HepG2 (cell line): ENCODE results near the gene CHST4. TPM values are rescaled to one million over a fixed set of nuclear protein-coding genes. Genes with fewer than 3 reads are reported as not detected.

ENCODE experiments used
- AKAP8 ChIP-seq: sonication (generic); formaldehyde crosslinking; IDR thresholded peaks from 2 replicates; pipeline ENCODE4 v1.5.1; 2020; ENCODE audit warnings: mild to moderate bottlenecking, missing genetic modification reagents
- ASH2L ChIP-seq: fragments of 300-600, 200-600 bp; sonication (generic); IDR thresholded peaks from 2 replicates; pipeline ENCODE4 v1.7.0; 2017; ENCODE audit warnings: low read depth, mild to moderate bottlenecking, moderate library complexity, mixed read lengths, low read length; ENCODE audit not compliant: insufficient read length
- CEBPG ChIP-seq: IDR thresholded peaks from 2 replicates; pipeline ENCODE4 v1.6.1; 2016
- DMTF1 ChIP-seq: sonication (generic); formaldehyde crosslinking; IDR thresholded peaks from 2 replicates; pipeline ENCODE4 v1.4.0; 2020; ENCODE audit warnings: mild to moderate bottlenecking, missing genetic modification reagents
- KLF16 ChIP-seq, 2 experiments: sonication (generic) in 1 of 2; formaldehyde crosslinking in 1 of 2; IDR thresholded peaks; 2 replicates each; pipeline versions ENCODE4 v1.6.1 to v1.8.0; 2016 to 2023; ENCODE audit warnings: missing genetic modification reagents in 2 of 2, missing compliant biosample characterization in 1 of 2
- MED1 ChIP-seq: sonication (generic); formaldehyde crosslinking; IDR thresholded peaks from 2 replicates; pipeline ENCODE4 v1.4.0; 2020; ENCODE audit warnings: missing genetic modification reagents
- MLLT10 ChIP-seq: sonication (generic); formaldehyde crosslinking; IDR thresholded peaks from 2 replicates; pipeline ENCODE4 v1.4.0; 2020; ENCODE audit warnings: missing genetic modification reagents
- NR3C1 ChIP-seq: sonication (generic); formaldehyde crosslinking; IDR thresholded peaks from 2 replicates; pipeline ENCODE4 v1.4.0; 2020; ENCODE audit warnings: missing genetic modification reagents
- ONECUT2 ChIP-seq: sonication (generic); formaldehyde crosslinking; IDR thresholded peaks from 2 replicates; pipeline ENCODE4 v1.4.0; 2020; ENCODE audit warnings: missing genetic modification reagents
- PRPF4 ChIP-seq: fragments of 200-400 bp; formaldehyde crosslinking; IDR thresholded peaks from 2 replicates; pipeline ENCODE4 v1.6.1; 2016; ENCODE audit warnings: low read length, low read depth; ENCODE audit not compliant: poor library complexity, severe bottlenecking
- SMARCE1 ChIP-seq: fragments of 450-650 bp; IDR thresholded peaks from 2 replicates; pipeline ENCODE4 v1.6.1; 2017; ENCODE audit warnings: borderline replicate concordance
- SNAI1 ChIP-seq: sonication (generic); formaldehyde crosslinking; IDR thresholded peaks from 2 replicates; pipeline ENCODE4 v1.5.0; 2020; ENCODE audit warnings: mild to moderate bottlenecking, missing genetic modification reagents, borderline replicate concordance
- SP4 ChIP-seq: sonication (generic); formaldehyde crosslinking; IDR thresholded peaks from 2 replicates; pipeline ENCODE4 v1.8.1; 2023; ENCODE audit warnings: mild to moderate bottlenecking, missing genetic modification reagents
- SRY ChIP-seq: sonication (generic); formaldehyde crosslinking; IDR thresholded peaks from 2 replicates; pipeline ENCODE4 v1.8.0; 2022; ENCODE audit warnings: mild to moderate bottlenecking, missing genetic modification reagents
- TFDP1 ChIP-seq: IDR thresholded peaks from 2 replicates; pipeline ENCODE4 v1.6.1; 2016; ENCODE audit warnings: missing compliant biosample characterization, missing genetic modification reagents, borderline replicate concordance
- TFDP2 ChIP-seq: sonication (generic); formaldehyde crosslinking; IDR thresholded peaks from 2 replicates; pipeline ENCODE4 v1.4.0; 2020; ENCODE audit warnings: missing genetic modification reagents
- THRA ChIP-seq: sonication (generic); formaldehyde crosslinking; IDR thresholded peaks from 2 replicates; pipeline ENCODE4 v1.4.0; 2020; ENCODE audit warnings: missing genetic modification reagents, borderline replicate concordance
- ZBTB3 ChIP-seq: sonication (generic); formaldehyde crosslinking; IDR thresholded peaks from 2 replicates; pipeline ENCODE4 v1.4.0; 2020; ENCODE audit warnings: low read depth, mild to moderate bottlenecking, moderate library complexity, missing genetic modification reagents, borderline replicate concordance
- ZBTB44 ChIP-seq: sonication (generic); formaldehyde crosslinking; IDR thresholded peaks from 2 replicates; pipeline ENCODE4 v1.4.0; 2020; ENCODE audit warnings: missing genetic modification reagents
- ZNF17 ChIP-seq: sonication (generic); formaldehyde crosslinking; IDR thresholded peaks from 2 replicates; pipeline ENCODE4 v1.5.0; 2020; ENCODE audit warnings: mild to moderate bottlenecking, missing genetic modification reagents
- ZNF3 ChIP-seq: IDR thresholded peaks from 2 replicates; pipeline ENCODE4 v1.7.0; 2017; ENCODE audit warnings: inconsistent platforms
- ZNF660 ChIP-seq: sonication (generic); formaldehyde crosslinking; IDR thresholded peaks from 2 replicates; pipeline ENCODE4 v1.5.1; 2020; ENCODE audit warnings: mild to moderate bottlenecking, low read depth, missing genetic modification reagents, borderline replicate concordance
- ZNF709 ChIP-seq: sonication (generic); formaldehyde crosslinking; IDR thresholded peaks from 2 replicates; pipeline ENCODE4 v1.5.0; 2020; ENCODE audit warnings: mild to moderate bottlenecking, missing genetic modification reagents
- ZZZ3 ChIP-seq: sonication (generic); formaldehyde crosslinking; IDR thresholded peaks from 2 replicates; pipeline ENCODE4 v1.4.0; 2020; ENCODE audit warnings: missing genetic modification reagents, mild to moderate bottlenecking, borderline replicate concordance
- polyA plus RNA-seq, 8 experiments: library from polyadenylated mRNA; depleted of rRNA in 3 of 8; stranded (reverse) in 7 of 8; unstranded in 1 of 8; fragments of >200 nt; fragmentation: Illumina TruSeq in 4 of 8; extraction: Trizol in 4 of 8; gene quantifications; 2 replicates each; pipeline versions ENCODE4 v1.2.1 to v1.2.3, GENCODE V29; 2011 to 2016; ENCODE audit warnings: low read depth in 4 of 8, missing spikeins in 1 of 8, mixed read lengths in 1 of 8; ENCODE audit not compliant: insufficient read depth in 1 of 8
- total RNA-seq, 5 experiments: library from RNA; depleted of rRNA; stranded (reverse); fragments of >200 nt; fragmentation: Illumina TruSeq; extraction: Trizol; gene quantifications; 2 replicates each; pipeline ENCODE4 v1.2.3, GENCODE V29; 2016; ENCODE audit warnings: low read depth in 1 of 5

Gene CHST4
- total and polyA plus RNA-seq, 2 of the 13 experiments (the other 11 are each of a cell fraction or from before 2014, with no cell fraction given): not detected

GRCh38 chr16:71557954-71558582 lies 31.8 kb downstream of the CHST4 start (continued):
- TF ChIP-seq DMTF1 (CRISPR knock-in tag) (no peak), AKAP8 (no peak), NR3C1 (no peak), SRY (CRISPR knock-in tag) (no peak), TFDP2 (CRISPR knock-in tag) (no peak), ZBTB44 (no peak), ZNF3 (no peak), MED1 (peak; percentile 52), PRPF4 (no peak), SNAI1 (CRISPR knock-in tag) (no peak), TFDP1 (no peak), THRA (CRISPR knock-in tag) (no peak), ASH2L (peak; percentile 55), SP4 (CRISPR knock-in tag) (no peak), KLF16 (CRISPR knock-in tag; IDR thresholded peaks at IDR 0.05) (0 out of 4 replicates have a peak, but pooled peaks of 1 of the 2 experiments have one; percentile 26), MLLT10 (no peak), CEBPG (peak; percentile 59), ZZZ3 (CRISPR knock-in tag) (no peak), ONECUT2 (no peak), ZBTB3 (CRISPR knock-in tag) (no peak), ZNF709 (no peak), ZNF660 (no peak), SMARCE1 (no peak), ZNF17 (CRISPR knock-in tag) (no peak)
